ENCODE measurements around the gene ERGIC1.

The ERGIC1 gene

GRCh38 chr5:172821340-172821985 is 12.6 kb upstream of the ERGIC1 start:
- Histone ChIP-seq H3K27ac (peak overlapping the region in 1 of 21 experiments; percentile 32), H3K4me3 (no peak overlapping the region)

GRCh38 chr5:172823840-172824362 is 10.2 kb upstream of the ERGIC1 start:
- no peak overlapping the region for H3K27ac ChIP-seq
- no peak overlapping the region for H3K4me3 ChIP-seq

DNA sequence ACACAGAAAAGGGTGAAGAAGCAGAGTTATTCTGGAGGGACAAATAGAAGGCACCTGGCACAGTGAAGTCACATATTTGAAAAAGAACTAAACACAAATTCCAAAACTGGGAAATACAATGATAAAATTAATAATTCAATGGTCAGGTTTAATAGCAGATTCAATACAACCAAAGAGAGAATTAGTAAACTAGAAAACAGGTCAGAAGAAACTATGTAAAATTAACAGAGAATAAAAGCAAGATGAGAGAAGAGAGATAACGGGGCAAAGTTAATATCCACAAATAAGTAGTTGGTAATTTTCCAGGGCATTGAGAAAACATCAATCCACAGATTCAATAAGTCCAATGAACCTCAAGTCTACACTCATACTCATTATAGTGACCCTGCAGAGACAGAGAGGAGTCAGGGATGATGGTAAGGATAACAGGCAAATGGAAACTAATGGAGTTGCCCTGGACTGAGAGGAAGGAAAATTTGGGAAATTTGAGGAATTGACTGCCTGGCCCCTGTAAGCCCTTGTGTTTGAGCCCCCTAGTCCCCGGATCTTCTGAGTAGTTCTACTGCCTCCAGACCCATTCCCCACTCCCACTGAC is 8.3 kb upstream of the ERGIC1 start:
- H3K4me3 ChIP-seq = no peak overlapping the region
- no peak overlapping the region for H3K27ac ChIP-seq

DNA sequence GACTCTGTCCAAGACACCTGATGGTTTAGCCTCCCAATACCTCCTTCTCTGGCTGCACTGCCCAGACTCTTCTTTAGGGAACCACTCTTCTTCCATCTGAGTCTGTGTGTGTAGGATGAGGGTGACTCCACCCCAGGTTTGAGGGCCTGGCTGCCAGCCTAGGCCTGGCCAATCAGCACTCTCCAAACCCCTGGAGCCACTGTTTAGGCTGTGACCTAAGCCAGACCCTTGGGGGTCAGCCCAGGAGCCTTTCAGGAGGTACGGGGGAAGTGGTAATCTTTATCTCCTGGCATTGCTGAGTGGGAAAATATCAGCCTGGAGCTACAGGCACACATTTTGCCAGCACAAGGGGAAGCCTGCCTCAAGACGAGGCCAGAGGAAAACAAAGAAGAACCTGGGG is 6.2 kb upstream of the ERGIC1 start:
- H3K4me3 ChIP-seq = no peak overlapping the region
- H3K27ac ChIP-seq = peak overlapping the region in 1 of 21 experiments; percentile 6

DNA sequence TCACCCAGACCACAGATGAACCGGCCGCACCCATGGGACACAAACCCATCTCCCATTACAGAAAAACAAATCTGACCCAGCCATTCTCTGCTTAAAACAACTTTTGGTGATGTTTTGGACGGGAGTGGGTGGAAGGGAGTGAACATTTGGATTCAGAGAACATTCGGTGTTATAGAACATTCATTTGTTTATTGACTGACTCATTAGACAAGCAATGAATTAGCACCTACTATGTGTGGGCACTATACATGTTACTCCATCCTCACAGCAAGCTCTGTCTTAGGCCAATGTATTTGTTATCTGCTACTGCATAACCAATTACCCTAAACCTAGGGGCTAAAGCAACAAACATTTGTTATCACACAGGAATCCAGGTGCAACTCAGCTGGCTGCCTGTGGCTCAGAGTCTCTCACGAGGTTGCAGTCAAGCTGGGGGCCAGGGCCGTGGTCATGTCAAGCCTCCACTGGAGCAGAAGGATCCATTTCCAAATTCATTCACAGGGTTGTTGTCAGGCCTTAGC is 5.1 kb upstream of the ERGIC1 start:
- Histone ChIP-seq H3K4me3 (no peak overlapping the region), H3K27ac (no peak overlapping the region)

- Histone ChIP-seq H3K4me3 (no peak overlapping the region), H3K27ac (peak overlapping the region in 1 of 21 experiments; percentile 41)
Observed at GRCh38 chr5:172830275-172830799, 3.7 kb upstream of the ERGIC1 start.

DNA sequence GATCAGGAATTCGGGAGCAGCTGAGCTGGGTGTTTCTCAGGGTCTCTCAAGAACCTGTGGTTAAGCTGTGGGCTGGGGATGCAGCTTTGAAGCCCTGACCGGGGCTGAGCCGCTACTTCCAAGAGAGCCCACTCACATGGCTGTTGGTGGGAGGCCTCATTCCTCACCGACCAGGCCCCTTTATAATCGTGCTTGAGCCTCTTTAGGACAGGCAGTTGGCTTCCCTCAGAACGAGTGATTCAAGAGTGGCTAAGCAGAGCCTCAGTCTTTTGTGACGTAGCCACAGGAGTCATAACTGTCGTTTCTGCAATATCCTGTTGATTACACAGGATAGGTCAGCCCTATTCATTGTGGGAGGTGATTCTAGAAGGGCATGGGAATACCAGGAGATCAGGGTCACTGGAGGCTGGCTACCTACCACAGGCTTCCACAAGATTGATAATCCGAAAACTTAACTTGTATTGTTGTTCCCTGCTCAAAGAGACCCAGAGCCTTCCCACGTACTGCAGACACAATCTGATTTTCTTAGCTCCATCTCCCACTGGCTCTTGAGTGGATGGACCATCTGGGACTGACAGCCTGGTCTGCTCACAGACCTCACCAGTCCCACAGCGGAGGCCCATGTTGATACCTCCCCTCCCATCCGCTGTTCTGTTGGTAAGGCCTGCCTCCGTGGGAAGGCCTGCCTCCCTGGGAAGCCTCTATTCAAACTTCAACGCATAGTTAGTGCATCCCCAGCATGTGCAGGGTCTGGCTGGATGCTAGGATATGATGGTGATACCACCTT is 3.0 kb upstream of the ERGIC1 start:
- peak overlapping the region in 2 of 21 experiments; percentile 23 to 41 for H3K27ac ChIP-seq
- H3K4me3 ChIP-seq = no peak overlapping the region

DNA sequence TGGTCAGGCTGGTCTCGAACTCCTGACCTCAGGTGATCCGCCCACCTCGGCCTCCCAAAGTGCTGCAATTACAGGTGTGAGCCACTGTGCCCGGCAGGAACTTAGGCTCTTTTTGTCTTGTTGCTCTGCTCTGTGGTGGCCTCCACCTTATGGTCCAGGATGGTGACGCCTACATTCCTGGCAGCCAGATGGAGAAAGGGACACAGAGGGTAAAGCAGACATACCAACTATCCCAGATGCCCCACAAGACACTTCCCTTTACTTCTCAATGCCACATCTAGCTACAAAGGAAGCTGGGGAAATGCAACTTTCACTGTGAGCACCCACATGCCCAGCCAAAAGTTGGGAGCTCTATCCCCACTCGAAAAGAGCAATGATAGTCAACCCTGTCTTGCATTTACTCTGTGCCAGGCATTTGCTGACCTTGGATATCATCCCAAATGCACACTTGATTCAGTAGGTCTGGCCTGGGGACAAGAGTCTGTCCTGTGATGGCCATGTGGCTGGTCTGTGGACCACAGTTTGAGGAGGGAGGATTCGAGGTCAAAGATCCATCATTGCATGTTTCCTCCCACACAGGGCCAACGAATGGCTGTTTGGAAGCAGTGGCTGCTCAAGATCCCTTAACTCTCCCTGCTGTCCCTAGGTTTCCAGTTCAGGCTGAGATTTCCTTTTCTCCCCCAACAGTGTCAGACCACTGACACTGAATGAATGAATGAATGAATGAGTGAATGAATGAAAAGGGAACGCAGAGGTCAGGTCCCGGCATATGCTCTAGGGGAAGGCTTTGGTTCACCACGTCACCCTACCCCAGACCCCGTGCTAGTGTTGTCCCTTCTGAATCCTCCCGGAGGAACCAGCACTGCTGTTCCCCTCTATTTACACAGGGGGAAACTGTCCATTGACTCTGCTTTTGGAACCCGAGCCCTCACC is 1.4 kb upstream of the ERGIC1 start:
- Histone ChIP-seq H3K4me3 (no peak overlapping the region), H3K27ac (peak overlapping the region in 10 of 21 experiments; percentile 81 to 93 (median 86))

GRCh38 chr5:172833372-172833685 is 722 bp upstream of the ERGIC1 start:
- Histone ChIP-seq H3K4me3 (peak overlapping the region in 5 of 7 experiments; percentile 67 to 92 (median 82)), H3K27ac (peak overlapping the region in 19 of 21 experiments; percentile 69 to 93 (median 86))

DNA sequence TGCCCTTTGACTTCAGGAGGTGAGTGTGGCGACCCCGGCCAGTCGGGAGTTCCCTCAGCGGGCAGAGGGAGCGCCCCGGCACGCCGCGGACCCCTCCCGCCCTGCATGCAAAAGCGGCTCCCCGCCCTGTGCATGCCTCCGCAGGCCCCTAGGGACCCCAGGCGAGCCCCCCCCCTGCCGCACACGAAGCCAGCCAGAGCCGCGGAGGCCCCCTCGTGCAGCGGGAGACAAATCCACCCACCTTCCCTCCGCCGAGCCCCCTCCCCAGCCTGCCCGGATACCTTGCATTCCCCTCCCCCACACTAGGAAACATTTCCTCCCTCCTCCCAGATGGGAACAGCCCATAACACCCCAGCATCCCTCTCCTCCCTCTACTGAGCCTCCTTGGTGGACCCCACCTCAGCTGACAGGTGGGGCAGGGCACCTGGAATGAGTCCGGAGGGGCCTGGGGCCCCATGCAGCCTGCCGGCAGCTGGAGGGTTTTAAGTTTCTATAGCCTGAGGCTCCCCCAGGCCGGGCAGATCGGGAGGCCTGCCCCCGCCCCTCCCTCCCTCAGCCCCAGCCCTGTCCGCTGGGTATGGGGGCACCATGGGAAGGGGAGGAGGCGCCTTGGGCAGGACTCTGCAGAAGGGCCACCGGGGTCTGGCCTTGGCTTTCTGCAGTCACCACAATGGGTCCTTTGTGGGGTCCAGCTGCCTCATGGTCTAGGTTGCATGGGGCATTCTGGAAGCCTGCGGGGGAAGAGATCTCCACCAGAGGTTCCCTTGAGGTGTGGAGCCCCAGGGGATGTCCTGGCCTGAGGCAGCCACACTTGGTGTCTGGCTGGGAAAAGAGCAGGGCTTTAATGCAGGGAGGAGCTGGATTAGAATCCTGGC is 601 bp downstream of the ERGIC1 start:
- Histone ChIP-seq H3K4me3 (peak overlapping the region; percentile 67 to 92 (median 86)), H3K27ac (peak overlapping the region; percentile 18 to 93 (median 86))

GRCh38 chr5:172835290-172835993 is 1.4 kb downstream of the ERGIC1 start:
- Histone ChIP-seq H3K27ac (peak overlapping the region in 17 of 21 experiments; percentile 77 to 93 (median 86)), H3K4me3 (peak overlapping the region in 6 of 7 experiments; percentile 67 to 92 (median 84))

- Histone ChIP-seq H3K27ac (peak overlapping the region in 10 of 21 experiments; percentile 83 to 93 (median 86)), H3K4me3 (peak overlapping the region in 2 of 7 experiments; percentile 68 to 86)
Observed at GRCh38 chr5:172835994-172836356, 1.9 kb downstream of the ERGIC1 start.

DNA sequence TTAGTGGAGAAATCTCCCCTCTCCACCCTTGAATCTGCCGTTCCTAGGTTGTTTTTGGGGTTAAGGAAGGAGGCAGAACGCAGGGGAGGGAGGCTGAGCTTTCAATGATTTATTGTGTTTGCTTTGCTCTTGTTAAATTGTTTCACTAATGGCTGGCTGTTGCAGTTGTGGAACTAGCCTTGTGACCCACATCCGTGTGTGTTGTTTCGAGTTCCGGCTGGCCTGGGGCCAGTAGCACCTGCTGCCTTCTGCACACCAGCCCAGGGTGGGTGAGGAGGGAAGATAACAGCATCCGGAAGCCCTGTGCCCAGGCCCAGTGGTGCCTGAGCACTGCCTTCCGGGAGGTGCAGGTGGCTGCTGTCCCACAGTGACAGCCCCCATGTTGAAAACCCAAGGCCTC is 3.6 kb downstream of the ERGIC1 start:
- Histone ChIP-seq H3K4me3 (no peak overlapping the region), H3K27ac (peak overlapping the region in 13 of 21 experiments; percentile 2 to 88 (median 33))

DNA sequence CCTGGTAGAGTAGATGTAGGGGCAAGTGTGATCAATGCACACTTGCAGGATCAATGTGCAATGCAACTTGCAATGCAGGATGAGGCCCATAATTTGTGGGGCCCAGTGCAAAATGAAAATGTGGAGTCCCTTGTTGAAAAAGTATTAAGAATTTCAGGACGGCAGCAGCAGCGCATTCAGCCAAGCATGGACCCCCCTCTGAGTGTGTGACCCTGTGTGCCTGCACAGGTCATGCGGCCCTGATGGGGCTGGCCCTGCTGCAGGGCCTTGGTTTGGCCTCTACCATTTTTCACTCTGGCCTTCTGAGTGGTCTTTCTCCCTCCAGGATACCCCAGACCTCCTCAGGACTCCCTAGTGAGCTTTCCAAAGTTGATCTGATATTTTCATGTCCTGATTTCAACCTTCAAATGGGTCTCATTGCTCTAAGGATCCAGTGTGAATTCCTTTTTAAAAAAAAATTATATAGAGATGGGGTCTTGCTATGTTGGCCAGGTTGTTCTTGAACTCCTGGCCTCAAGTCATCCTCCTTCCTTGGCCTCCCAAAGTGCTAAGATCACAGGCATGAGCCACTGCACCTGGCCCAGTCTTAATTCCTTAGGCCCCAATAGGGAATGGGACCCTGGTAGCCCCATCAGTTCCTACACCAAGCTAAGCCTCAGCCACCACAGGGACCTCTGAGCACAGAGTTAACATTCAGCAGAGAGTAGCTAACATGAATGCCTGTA is 4.3 kb downstream of the ERGIC1 start:
- Histone ChIP-seq H3K27ac (peak overlapping the region in 8 of 21 experiments; percentile 6 to 88 (median 44)), H3K4me3 (no peak overlapping the region)

DNA sequence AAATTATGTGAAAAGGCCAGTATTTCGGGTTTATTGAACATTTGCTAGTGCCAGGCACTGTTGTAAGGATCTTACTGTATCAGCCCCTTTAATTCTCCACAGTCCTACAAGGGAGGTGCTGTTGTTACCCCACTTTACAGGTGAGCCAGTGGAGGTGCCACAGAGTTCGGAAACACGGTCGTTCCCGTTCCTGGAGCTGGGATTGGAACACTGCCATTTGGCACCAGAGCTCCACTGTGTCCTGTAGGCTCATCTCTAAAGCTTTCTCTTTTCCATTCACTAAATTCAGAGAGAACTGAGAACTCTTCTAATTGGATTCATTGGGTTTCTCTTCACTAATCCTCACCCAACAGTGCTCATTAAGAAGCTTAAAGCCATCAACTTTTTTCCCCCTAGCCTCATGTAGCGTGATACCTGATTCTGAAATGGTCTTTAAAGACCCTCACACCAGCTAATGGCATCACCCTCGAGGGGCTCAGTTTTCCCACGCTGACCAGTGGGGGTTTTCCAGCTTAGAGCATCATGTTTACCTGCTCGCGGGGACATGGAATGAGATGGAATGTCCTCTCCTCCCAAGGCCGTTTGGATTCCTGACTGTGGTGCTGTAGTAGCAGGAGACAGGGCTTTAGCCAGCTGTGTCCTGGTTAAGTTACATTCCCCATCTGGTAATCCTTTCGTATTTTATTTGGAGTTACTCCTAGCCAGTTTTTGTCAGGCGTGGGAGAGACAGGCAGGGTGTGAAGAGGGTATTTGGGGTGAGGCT is 5.8 kb downstream of the ERGIC1 start:
- peak overlapping the region in 9 of 21 experiments; percentile 14 to 78 (median 63) for H3K27ac ChIP-seq
- no peak overlapping the region for H3K4me3 ChIP-seq

Data from skin epidermis (tissue), 12 donors.